ENCODE results near the gene LRRC66. TPM values are rescaled to one million over a fixed set of nuclear protein-coding genes. Genes with fewer than 3 reads are reported as not detected.

Gene LRRC66
- total RNA-seq, 1 donor from 2014 or later = 0.08 TPM

DNA sequence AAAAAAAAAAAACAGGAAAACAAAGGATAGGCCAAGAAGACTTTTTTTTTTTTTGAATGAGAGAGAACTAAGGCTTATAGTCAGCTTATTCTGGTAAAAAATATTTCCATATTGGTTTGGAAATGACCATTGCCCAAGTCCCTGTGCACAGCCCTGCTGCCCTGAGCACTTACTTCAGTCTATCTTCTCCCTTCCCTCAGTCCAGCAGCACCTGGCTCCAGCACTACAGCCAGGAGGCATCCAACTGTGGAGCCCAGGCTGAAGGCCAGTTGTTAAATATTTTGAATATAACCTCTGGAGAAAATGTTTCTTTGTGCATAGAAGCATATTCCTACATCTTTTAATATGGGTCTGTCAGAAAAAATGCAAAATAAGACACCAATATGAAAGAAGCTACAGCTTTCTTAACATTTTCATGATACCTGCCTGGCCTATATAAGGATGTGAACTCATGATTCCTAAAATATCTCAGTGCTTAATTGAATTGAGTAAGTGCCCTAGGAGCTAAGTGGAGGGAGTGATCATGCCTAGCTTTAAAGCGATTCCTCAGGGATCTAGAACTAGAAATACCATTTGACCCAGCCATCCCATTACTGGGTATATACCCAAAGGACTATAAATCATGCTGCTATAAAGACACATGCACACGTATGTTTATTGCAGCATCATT lies 14.4 kb downstream of the LRRC66 start:
- H3K4me1 Mint-ChIP-seq (ENCODE audit: low read depth) = no peaks in the 10 kb centered on the region
- H3K27me3 Mint-ChIP-seq (ENCODE audit: insufficient read depth) = no peaks in the 10 kb centered on the region
- intact Hi-C loops (cut with micrococcal nuclease) = no loop called here
- H3K9me3 Mint-ChIP-seq = no peaks in the 10 kb centered on the region
- no peak overlapping the region for H3K27ac Mint-ChIP-seq
- H3K4me3 Mint-ChIP-seq = no peak overlapping the region
- no peak for DNase-seq (ENCODE audit: low spot score)
- no peaks in the 10 kb centered on the region for H3K36me3 Mint-ChIP-seq (ENCODE audit: low read depth)

DNA sequence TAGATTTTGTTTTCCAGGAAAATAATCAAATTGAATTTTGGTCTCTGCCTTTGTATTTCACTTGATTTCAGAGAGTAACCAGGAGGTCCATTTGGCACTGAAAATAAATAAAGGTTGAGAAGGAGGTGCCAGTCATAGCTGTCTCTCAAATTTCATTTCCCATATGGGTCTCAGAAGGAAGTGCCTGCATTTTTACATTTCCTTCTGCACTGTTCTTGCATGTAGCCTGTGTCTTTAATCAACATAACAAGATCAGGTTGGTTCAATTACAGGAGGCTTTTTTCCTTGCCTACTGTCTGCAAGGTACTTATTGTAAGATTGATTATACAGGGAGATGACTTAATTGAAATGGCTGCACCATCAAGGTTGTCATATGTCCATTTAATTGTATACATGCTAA lies 15.7 kb downstream of the LRRC66 start:
- Mint-ChIP-seq H3K36me3 (ENCODE audit: low read depth) (no peaks in the 10 kb centered on the region), H3K27ac (no peak overlapping the region), H3K4me1 (ENCODE audit: low read depth) (no peaks in the 10 kb centered on the region), H3K27me3 (ENCODE audit: insufficient read depth) (no peaks in the 10 kb centered on the region), H3K4me3 (no peak overlapping the region), H3K9me3 (no peaks in the 10 kb centered on the region)
- intact Hi-C loops (cut with micrococcal nuclease) = no loop called here
- no peak for DNase-seq (ENCODE audit: low spot score)

DNA sequence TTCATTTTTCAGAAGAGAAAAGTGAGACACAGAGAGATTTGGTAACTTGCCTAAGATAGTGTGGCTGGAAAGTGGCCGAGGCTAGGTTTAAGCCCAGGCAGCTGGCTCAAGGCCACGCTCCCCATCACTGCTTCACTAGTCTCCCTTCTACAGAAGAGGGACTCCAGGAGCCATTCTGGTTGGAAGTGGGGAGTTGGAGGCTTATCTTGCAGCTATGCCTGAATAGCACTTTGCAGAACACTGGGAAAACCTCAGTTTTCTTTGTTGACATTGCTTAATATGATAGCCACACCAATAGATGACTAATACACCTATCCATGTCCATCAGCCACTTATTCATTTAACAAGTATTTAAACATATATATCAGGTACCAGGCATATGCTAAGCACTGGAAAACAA lies 18.5 kb downstream of the LRRC66 start:
- intact Hi-C loops (cut with micrococcal nuclease) = no loop called here

DNA sequence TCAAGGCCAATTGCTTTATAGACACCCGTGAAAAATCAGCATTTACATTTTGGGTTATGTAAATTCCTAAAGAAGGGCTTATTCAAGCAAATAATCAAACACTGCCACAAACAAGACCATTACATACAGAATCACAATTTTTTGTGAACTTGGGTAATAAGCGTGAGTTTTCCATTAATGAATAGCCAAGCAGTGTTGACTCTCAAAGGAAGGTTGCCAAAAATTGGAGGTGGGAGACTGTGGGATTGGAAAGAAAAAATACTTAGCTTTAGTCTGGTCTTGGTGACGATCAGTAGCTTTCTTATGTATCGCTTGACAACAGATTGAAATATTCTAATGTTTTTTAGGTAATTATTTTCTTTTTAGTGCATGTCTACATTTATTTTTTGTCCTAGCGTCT lies 20.9 kb downstream of the LRRC66 start:
- intact Hi-C loops (cut with micrococcal nuclease) = no loop called here
- Mint-ChIP-seq H3K27me3 (ENCODE audit: insufficient read depth) (no peaks in the 10 kb centered on the region), H3K27ac (no peak overlapping the region), H3K4me3 (no peak overlapping the region), H3K4me1 (ENCODE audit: low read depth) (no peaks in the 10 kb centered on the region), H3K36me3 (ENCODE audit: low read depth) (no peaks in the 10 kb centered on the region), H3K9me3 (no peaks in the 10 kb centered on the region)
- DNase-seq (ENCODE audit: low spot score) = no peak

More for the DNA sequence above, 18.5 kb downstream of the LRRC66 start:
- no peak for DNase-seq (ENCODE audit: low spot score)
- H3K27me3 Mint-ChIP-seq (ENCODE audit: insufficient read depth) = no peaks in the 10 kb centered on the region
- H3K36me3 Mint-ChIP-seq (ENCODE audit: low read depth) = no peaks in the 10 kb centered on the region
- H3K27ac Mint-ChIP-seq = no peak overlapping the region
- H3K4me3 Mint-ChIP-seq = no peak overlapping the region
- H3K4me1 Mint-ChIP-seq (ENCODE audit: low read depth) = no peaks in the 10 kb centered on the region
- H3K9me3 Mint-ChIP-seq = no peaks in the 10 kb centered on the region

DNA sequence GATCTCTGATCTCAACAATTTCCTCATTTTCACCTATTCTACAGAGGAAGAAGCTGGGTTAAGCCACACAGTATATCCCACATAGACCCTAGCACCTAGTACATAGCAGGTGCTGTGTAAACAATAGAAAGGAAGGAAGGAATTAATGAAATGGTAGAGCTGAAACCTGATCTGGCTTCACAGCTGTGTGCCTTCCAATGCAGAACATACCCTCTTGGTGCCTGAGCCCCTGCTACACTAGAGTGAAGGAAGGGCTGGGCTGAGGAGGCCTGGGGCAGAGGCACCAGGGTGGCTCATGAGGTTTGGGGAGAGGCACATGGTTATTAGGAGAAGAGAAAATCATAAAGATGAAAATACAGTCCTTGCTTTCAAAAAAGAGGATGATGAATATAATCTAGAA lies 21.3 kb downstream of the LRRC66 start:
- Mint-ChIP-seq H3K27ac (no peak overlapping the region), H3K36me3 (ENCODE audit: low read depth) (no peaks in the 10 kb centered on the region), H3K4me3 (no peak overlapping the region), H3K4me1 (ENCODE audit: low read depth) (no peaks in the 10 kb centered on the region), H3K9me3 (no peaks in the 10 kb centered on the region), H3K27me3 (ENCODE audit: insufficient read depth) (no peaks in the 10 kb centered on the region)
- DNase-seq (ENCODE audit: low spot score) = no peak
- intact Hi-C loops (cut with micrococcal nuclease) = no loop called here

DNA sequence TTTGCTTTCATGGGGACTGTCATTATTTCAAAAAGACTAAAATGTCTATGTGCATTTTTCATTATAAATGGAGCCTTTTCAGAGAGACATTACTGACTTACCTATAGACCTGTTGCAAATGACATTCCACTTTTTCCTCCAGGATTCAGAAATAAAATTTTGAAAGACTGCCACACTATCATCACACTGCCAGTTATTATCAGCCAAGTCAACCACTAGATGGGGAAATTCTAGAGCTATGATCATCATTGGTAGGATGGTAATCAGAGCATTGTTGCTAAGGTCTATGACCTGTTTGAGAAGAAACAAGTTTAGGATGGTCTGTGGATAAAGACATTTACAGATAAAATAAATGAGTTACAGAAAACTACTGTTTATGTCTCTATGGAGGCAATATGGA lies 22.5 kb downstream of the LRRC66 start:
- Mint-ChIP-seq H3K27ac (no peak overlapping the region), H3K4me3 (no peak overlapping the region)
- intact Hi-C loops (cut with micrococcal nuclease) = no loop called here

DNA sequence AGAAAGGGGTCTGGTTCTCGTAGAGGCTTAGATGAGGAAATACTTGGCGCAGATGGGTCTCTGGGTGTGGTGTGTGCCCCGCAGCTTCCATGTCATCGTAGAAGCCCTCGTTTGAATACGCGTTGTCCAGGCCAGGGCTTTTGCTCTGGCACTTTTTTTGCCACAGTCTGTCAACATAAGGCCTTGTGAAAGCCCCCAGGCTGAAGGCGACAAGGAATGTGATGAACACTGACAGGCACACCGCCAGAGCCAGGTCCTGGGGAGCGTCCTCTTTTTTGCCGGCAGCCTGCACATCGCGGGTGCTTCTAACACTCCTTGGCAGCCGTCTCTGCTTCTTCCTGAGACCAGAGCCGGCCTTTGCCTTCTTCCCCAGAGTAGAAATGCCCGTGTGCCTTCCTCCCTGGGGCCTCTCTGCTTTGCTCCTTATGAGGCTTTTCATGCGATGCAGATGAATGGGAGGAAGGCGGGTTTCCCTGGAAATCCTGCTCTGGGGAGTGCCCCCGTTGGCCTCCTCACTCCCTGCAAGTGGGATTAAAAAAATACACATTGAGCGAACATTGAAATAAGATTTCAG lies 24.4 kb downstream of the LRRC66 start:
- H3K27ac Mint-ChIP-seq = no peak overlapping the region
- intact Hi-C loops (cut with micrococcal nuclease) = no loop called here
- no peak overlapping the region for H3K4me3 Mint-ChIP-seq
- H3K4me1 Mint-ChIP-seq (ENCODE audit: low read depth) = no peaks in the 10 kb centered on the region
- H3K36me3 Mint-ChIP-seq (ENCODE audit: low read depth) = no peaks in the 10 kb centered on the region
- no peaks in the 10 kb centered on the region for H3K27me3 Mint-ChIP-seq (ENCODE audit: insufficient read depth)
- DNase-seq (ENCODE audit: low spot score) = no peak
- peaks cover 9% of the 10 kb centered on the region for H3K9me3 Mint-ChIP-seq

More for the DNA sequence above, 22.5 kb downstream of the LRRC66 start:
- DNase-seq (ENCODE audit: low spot score) = no peak
- H3K9me3 Mint-ChIP-seq = no peaks in the 10 kb centered on the region
- H3K4me1 Mint-ChIP-seq (ENCODE audit: low read depth) = no peaks in the 10 kb centered on the region
- H3K36me3 Mint-ChIP-seq (ENCODE audit: low read depth) = no peaks in the 10 kb centered on the region
- no peaks in the 10 kb centered on the region for H3K27me3 Mint-ChIP-seq (ENCODE audit: insufficient read depth)

DNA sequence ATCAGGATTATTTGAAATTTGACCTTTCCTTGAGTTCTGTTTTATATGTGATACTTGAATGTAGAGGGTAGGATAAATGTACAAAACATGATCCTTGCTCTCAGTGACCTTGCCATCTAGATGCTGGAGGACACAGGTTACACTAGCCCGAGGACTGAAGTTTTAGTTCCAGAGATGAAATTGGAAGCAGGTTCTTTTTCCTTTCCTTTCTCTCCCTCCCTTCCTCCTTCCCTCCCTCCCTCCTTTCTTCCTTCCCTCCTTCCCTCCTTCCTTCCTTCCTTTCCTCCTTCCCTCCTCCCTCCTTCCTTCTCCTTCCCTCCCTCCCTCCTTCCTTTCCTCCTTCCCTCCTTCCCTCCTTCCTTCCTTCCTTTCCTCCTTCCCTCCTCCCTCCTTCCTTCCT lies 54.3 kb downstream of the LRRC66 start:
- H3K36me3 Mint-ChIP-seq (ENCODE audit: low read depth) = no peaks in the 10 kb centered on the region
- H3K4me1 Mint-ChIP-seq (ENCODE audit: low read depth) = no peaks in the 10 kb centered on the region
- DNase-seq (ENCODE audit: low spot score) = no peak
- H3K27me3 Mint-ChIP-seq (ENCODE audit: insufficient read depth) = no peaks in the 10 kb centered on the region
- no peaks in the 10 kb centered on the region for H3K9me3 Mint-ChIP-seq
- intact Hi-C loops (cut with micrococcal nuclease) = no loop called here
- H3K4me3 Mint-ChIP-seq = no peak overlapping the region
- H3K27ac Mint-ChIP-seq = no peak overlapping the region

DNA sequence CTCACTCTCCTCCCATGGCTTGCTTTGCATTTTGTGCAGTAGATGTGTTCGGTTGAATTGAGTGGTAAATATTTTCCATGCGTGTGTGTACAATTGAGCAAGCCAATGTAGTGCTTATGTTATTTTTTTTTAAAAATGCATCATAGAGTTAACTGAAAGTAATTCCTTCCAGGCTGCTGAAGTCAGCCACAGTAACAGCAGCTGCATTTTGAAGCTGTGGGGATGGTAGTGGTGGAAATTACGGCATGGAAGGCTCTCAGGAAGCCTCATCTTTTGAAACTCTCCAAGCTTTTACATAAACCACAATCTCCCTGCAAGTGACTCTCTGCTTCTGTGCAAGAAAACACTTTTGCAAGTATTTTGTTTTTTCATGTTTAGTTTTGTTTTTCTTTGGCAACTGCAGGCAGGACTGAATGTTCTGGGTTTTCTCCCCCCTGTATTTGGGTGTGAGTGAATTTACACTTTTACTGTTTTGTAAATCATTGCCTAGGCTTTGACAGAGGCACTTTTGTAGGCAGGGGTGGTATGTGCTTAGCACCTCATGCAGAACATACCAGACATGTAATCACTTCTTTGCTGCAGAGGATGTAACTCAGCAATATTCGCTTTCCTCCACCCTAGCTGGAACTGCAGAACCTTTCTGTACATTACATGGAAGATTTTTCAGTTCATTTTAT lies 56.2 kb downstream of the LRRC66 start:
- no peak overlapping the region for H3K4me3 Mint-ChIP-seq
- H3K36me3 Mint-ChIP-seq (ENCODE audit: low read depth) = no peaks in the 10 kb centered on the region
- H3K27me3 Mint-ChIP-seq (ENCODE audit: insufficient read depth) = no peaks in the 10 kb centered on the region
- H3K9me3 Mint-ChIP-seq = no peaks in the 10 kb centered on the region
- H3K27ac Mint-ChIP-seq = no peak overlapping the region
- no peaks in the 10 kb centered on the region for H3K4me1 Mint-ChIP-seq (ENCODE audit: low read depth)
- intact Hi-C loops (cut with micrococcal nuclease) = no loop called here
- no peak for DNase-seq (ENCODE audit: low spot score)

DNA sequence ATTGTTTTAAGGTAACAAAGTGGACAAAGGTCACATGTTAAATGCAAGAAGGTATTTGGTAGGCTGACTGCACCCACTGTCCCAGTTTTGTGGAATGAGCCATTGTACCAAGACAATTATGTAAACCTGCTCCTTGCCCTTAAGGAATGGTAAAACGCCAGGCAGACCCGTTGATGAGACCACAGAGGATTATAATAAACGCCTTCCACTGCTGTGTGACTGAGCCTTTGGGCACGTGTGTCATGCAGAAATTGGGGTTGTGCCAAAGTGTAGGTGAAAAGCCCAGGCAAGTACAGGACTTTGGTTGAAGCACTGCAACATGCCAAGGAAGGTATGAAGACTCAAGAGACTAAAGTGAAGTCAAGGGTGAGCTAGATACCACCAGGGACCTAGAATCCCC lies 59.7 kb downstream of the LRRC66 start:
- Mint-ChIP-seq H3K9me3 (no peaks in the 10 kb centered on the region), H3K36me3 (ENCODE audit: low read depth) (no peaks in the 10 kb centered on the region)

DNA sequence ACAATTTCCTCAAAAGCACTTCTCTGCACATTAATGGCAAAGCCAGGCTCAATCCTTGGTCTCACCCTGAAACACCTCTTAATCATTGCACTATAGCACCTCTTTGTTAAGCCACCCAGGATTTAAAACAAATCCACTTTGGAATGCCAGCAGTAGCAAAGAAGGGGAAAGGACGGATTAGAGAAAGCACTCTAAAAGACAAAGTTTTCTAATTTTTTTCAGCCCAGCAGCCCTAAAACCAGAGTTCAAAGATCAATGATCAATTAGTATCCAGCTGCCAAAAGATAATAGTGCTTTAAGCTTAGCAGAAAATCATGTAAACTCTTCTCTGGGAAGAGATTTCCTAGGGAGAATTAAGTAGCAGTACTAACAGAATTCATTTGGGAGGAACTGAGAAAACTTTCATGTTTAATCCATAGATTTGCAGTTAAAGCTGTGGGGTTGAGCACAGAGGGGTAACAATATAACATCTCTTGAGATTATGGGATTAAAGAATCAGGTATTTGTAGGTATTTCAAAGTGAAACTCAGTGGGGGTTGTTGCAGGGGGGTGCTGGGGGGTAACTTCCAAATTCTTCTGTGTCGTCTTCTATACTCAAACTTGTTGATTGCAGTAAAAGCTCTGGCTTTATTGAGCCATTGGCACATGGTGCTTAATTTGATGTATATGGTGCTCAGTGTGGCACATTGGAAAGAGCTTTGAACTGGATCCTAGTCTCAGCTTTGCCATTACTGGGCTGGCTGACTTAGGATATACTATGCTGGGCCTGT lies 61.8 kb downstream of the LRRC66 start:
- H3K27me3 Mint-ChIP-seq (ENCODE audit: insufficient read depth) = no peaks in the 10 kb centered on the region
- H3K4me1 Mint-ChIP-seq (ENCODE audit: low read depth) = no peaks in the 10 kb centered on the region
- H3K27ac Mint-ChIP-seq = no peak overlapping the region
- no peaks in the 10 kb centered on the region for H3K9me3 Mint-ChIP-seq
- intact Hi-C loops (cut with micrococcal nuclease) = no loop called here
- no peak overlapping the region for H3K4me3 Mint-ChIP-seq
- DNase-seq (ENCODE audit: low spot score) = no peak
- H3K36me3 Mint-ChIP-seq (ENCODE audit: low read depth) = no peaks in the 10 kb centered on the region

More for the DNA sequence above, 59.7 kb downstream of the LRRC66 start:
- H3K4me1 Mint-ChIP-seq (ENCODE audit: low read depth) = no peaks in the 10 kb centered on the region
- DNase-seq (ENCODE audit: low spot score) = no peak
- H3K27ac Mint-ChIP-seq = no peak overlapping the region
- no peak overlapping the region for H3K4me3 Mint-ChIP-seq
- H3K27me3 Mint-ChIP-seq (ENCODE audit: insufficient read depth) = no peaks in the 10 kb centered on the region
- intact Hi-C loops (cut with micrococcal nuclease) = no loop called here

Measured in activated T-helper 1 cell treated with anti-CD3 and anti-CD28 coated beads, Interleukin-12 subunit alpha, Interleukin-12 subunit beta, Interleukin-2, Interleukin-4 antibody, amounts not matched to agents 30 ng/mL and 10 ng/mL and 1 ng/mL, durations not matched to agents 14 hours and 24 hours and 36 hours (primary cell).